ENCODE results near the gene CDC25C. TPM values are rescaled to one million over a fixed set of nuclear protein-coding genes. Genes with fewer than 3 reads are reported as not detected.

The CDC25C gene
- total and polyA plus RNA-seq, 2 of the 4 experiments (the other 2 are of a cell fraction): 7.3 to 8.2 TPM

DNA sequence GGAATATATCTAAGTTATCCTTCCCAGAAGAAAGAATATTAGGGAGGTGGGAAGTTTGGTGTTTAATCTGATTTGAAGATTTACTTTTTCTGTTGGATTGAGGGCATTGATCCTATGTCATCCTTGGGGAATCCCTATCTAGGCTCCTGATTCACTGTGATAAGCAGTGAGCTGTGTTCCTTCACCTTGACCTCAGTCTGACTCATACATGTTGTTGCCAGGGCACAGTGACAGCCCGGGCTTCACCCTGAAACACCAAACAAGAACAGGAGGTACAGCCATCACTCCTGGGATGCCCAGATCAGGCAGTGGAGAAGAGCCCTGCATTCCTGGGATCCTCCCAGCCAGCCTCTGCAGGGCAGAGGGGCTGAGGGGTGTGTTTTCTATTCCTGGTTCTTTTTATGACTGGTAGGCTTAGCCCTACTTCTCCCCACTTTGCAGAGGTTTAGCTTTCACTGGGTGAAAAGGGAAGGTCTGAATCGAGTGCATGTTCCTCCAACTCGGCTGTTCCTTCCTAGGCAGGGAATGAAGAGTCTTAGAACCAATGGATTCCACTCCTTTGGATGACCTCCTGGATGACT is 3.4 kb upstream of the CDC25C start:
- Histone ChIP-seq H3K9ac (ENCODE audit: low read depth, low read length) (no peak overlapping the region), H2BK20ac (ENCODE audit: low read depth, low read length) (no peak overlapping the region), H3K79me1 (ENCODE audit: low read depth in 1 of 2, low read length in 2 of 2) (peaks cover 3 to 28% of the 10 kb centered on the region in 2 experiments; a peak in 3 of 4 replicates), H2BK120ac (ENCODE audit: low read depth, low read length) (no peak overlapping the region), H2AFZ (replicated peaks; ENCODE audit: low read length, poor library complexity) (no peak overlapping the region), H3K27me3 (ENCODE audit: control insufficient read depth, insufficient read depth, low read length) (no peaks in the 10 kb centered on the region), H3K23ac (ENCODE audit: low read depth, low read length) (no peak overlapping the region), H3K18ac (ENCODE audit: low read depth, low read length) (no peak overlapping the region), H3K4me2 (ENCODE audit: low read depth, low read length) (no peak overlapping the region), H4K8ac (ENCODE audit: low read depth in 2 of 2, low read length in 2 of 2) (no peak overlapping the region), H3K9me3 (ENCODE audit: control insufficient read depth, insufficient read depth, low read length) (no peaks in the 10 kb centered on the region), H3K56ac (ENCODE audit: extremely low read depth, insufficient read depth, low read length) (no peak overlapping the region), H2AK5ac (ENCODE audit: low read depth, low read length) (no peak overlapping the region), H3K36me3 (ENCODE audit: control insufficient read depth, insufficient read depth, low read length) (no peaks in the 10 kb centered on the region), H2AK9ac (replicated peaks; ENCODE audit: low read depth, low read length, poor library complexity) (no peak overlapping the region), H4K91ac (ENCODE audit: insufficient read depth, low read depth, low read length) (no peak overlapping the region), H2BK15ac (ENCODE audit: low read depth, low read length) (no peak overlapping the region), H3K27ac (ENCODE audit: insufficient read depth, low read length) (no peak overlapping the region), H3K4me3 (ENCODE audit: insufficient read depth, low read depth, low read length) (no peak overlapping the region), H3K14ac (replicated peaks; ENCODE audit: low read depth, low read length) (no peak overlapping the region), H2BK5ac (ENCODE audit: low read depth, low read length, poor library complexity, severe bottlenecking) (no peak overlapping the region), H3K4me1 (ENCODE audit: control insufficient read depth, insufficient read depth, low read length) (0 out of 2 replicates have a peak, but pooled peaks cover 3% of the 10 kb centered on the region), H3K4ac (ENCODE audit: low read depth, low read length) (no peak overlapping the region), H4K20me1 (ENCODE audit: insufficient read depth, low read length) (peaks cover 11% of the 10 kb centered on the region; the same call in 1 of the 2 replicates), H4K5ac (ENCODE audit: low read depth, low read length) (no peak overlapping the region), H3K9me1 (ENCODE audit: insufficient read depth, low read length) (no peaks in the 10 kb centered on the region)
- TF ChIP-seq RFX5 (IDR thresholded peaks at IDR 0.05; ENCODE audit: low read depth, low read length) (no peak), MAZ (IDR thresholded peaks at IDR 0.05; ENCODE audit: borderline replicate concordance, low read depth, low read length) (no peak), CEBPB (IDR thresholded peaks at IDR 0.05; ENCODE audit: low read depth, low read length) (no peak), MXI1 (IDR thresholded peaks at IDR 0.05; ENCODE audit: borderline replicate concordance, low read depth, low read length) (no peak), ELK1 (IDR thresholded peaks at IDR 0.05; ENCODE audit: borderline replicate concordance, low read depth, low read length) (no peak), NFE2L2 (IDR thresholded peaks at IDR 0.05; ENCODE audit: low read depth, low read length) (no peak)
- TF ChIP-seq, protein P1, sequence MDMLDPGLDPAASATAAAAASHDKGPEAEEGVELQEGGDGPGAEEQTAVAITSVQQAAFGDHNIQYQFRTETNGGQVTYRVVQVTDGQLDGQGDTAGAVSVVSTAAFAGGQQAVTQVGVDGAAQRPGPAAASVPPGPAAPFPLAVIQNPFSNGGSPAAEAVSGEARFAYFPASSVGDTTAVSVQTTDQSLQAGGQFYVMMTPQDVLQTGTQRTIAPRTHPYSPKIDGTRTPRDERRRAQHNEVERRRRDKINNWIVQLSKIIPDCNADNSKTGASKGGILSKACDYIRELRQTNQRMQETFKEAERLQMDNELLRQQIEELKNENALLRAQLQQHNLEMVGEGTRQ (IDR thresholded peaks at IDR 0.05; ENCODE audit: low read depth, low read length): no peak
- POLR2A ChIA-PET (ENCODE audit: unreplicated experiment): no interaction called here
- no TSS peak for BruUV-seq (replicated peaks)
- CTCF ChIA-PET: no interaction called here
- no CpG with 5 or more reads among the region's 3 CpGs for WGBS, 2 experiments (ENCODE audit: extremely low coverage in 2 of 2, insufficient read length in 1 of 2)
- ATAC-seq (ENCODE audit: low read depth) (no peak), DNase-seq (peak; percentile 23)
- in situ Hi-C loops (cut with MboI; ENCODE audit: low sequenced_read_pairs): no loop called here
- intact Hi-C loops (cut with micrococcal nuclease): no loop called here
- dilution Hi-C loops (cut with HindIII; ENCODE audit: low sequenced_read_pairs, unreplicated experiment): no loop called here

All from IMR-90 (cell line).